Osteocyte (in vitro differentiated cells): ENCODE measurements around the gene TARBP2. TPM values are rescaled to one million over a fixed set of nuclear protein-coding genes. Genes with fewer than 3 reads are reported as not detected.

Experiments
- DNase-seq: peaks from one replicate; pipeline ENCODE4 v3.0.0; 2021; ENCODE audit warnings: mixed read lengths; ENCODE audit not compliant: unreplicated experiment; ENCODE audit errors: extremely low spot score
- H3K27ac Mint-ChIP-seq: one replicate; pipeline ENCODE4 v1.8.0; 2021; ENCODE audit warnings: mild to moderate bottlenecking, mixed read lengths; ENCODE audit not compliant: unreplicated experiment
- H3K27me3 Mint-ChIP-seq: one replicate; pipeline ENCODE4 v1.8.0; 2021; ENCODE audit warnings: mixed read lengths; ENCODE audit not compliant: unreplicated experiment
- H3K36me3 Mint-ChIP-seq: one replicate; pipeline ENCODE4 v1.8.0; 2021; ENCODE audit warnings: mixed read lengths; ENCODE audit not compliant: unreplicated experiment
- H3K4me1 Mint-ChIP-seq: one replicate; pipeline ENCODE4 v1.8.0; 2021; ENCODE audit warnings: mixed read lengths; ENCODE audit not compliant: unreplicated experiment
- H3K4me3 Mint-ChIP-seq: one replicate; pipeline ENCODE4 v1.8.0; 2021; ENCODE audit warnings: mild to moderate bottlenecking, moderate library complexity, mixed read lengths; ENCODE audit not compliant: unreplicated experiment
- H3K9me3 Mint-ChIP-seq: one replicate; pipeline ENCODE4 v1.8.0; 2021; ENCODE audit warnings: mixed read lengths; ENCODE audit not compliant: unreplicated experiment
- total RNA-seq: library from RNA; stranded (reverse); gene quantifications from 2 replicates; pipeline ENCODE4 v1.2.1, GENCODE V29; 2021
- TF ChIP-seq, protein P1 (sequence below): fragments of 200-600 bp; sonication (generic); IDR thresholded peaks from 2 replicates; pipeline ENCODE4 v1.5.0; 2021; ENCODE audit warnings: antibody characterized with exemption, mild to moderate bottlenecking, moderate library complexity

Gene TARBP2
- total RNA-seq, 1 donor from 2014 or later, result 33.9 TPM

DNA sequence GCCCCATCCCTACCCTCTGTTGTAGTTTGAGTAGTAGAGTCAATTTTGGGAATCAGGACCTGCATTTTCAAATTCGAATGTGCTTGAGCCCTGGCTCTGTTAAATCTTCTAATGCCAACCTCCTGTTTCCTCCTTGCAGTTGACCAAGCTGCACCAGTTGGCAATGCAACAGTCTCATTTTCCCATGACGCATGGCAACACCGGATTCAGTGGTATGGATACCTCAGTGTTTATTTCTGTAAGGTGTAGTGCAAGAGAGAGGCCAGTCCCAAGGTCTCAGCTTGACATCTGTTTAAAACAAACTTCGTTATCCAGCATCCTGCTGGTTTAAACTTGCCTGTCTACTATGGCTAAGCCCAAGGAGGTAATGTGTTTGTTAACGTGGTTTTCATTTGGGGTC lies 34.0 kb upstream of the TARBP2 start:
- Mint-ChIP-seq H3K9me3 (no peaks in the 10 kb centered on the region), H3K27me3 (no peaks in the 10 kb centered on the region), H3K4me1 (peaks cover 9% of the 10 kb centered on the region), H3K36me3 (peaks cover 66% of the 10 kb centered on the region), H3K27ac (no peak overlapping the region), H3K4me3 (no peak overlapping the region)
- TF ChIP-seq, protein P1, sequence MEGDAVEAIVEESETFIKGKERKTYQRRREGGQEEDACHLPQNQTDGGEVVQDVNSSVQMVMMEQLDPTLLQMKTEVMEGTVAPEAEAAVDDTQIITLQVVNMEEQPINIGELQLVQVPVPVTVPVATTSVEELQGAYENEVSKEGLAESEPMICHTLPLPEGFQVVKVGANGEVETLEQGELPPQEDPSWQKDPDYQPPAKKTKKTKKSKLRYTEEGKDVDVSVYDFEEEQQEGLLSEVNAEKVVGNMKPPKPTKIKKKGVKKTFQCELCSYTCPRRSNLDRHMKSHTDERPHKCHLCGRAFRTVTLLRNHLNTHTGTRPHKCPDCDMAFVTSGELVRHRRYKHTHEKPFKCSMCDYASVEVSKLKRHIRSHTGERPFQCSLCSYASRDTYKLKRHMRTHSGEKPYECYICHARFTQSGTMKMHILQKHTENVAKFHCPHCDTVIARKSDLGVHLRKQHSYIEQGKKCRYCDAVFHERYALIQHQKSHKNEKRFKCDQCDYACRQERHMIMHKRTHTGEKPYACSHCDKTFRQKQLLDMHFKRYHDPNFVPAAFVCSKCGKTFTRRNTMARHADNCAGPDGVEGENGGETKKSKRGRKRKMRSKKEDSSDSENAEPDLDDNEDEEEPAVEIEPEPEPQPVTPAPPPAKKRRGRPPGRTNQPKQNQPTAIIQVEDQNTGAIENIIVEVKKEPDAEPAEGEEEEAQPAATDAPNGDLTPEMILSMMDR, result no peak
- no peak for DNase-seq

DNA sequence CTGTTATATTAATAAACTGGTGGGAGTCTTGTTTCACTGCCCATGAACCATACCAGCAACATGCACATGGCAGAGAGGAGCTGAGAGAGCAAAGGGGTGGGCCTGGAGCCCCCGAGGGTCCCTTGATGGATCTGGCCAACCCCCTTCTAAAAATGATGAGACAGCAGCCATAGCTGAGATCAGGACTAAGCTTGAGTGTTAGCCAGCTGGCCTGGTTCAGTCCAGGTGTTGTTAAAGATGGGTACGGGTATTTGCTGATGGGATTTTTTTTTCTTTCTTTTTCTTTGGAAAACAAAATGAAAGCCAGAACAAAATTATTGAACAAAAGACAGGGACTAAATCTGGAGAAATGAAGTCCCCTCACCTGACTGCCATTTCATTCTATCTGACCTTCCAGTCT lies 33.2 kb upstream of the TARBP2 start:
- DNase-seq, result no peak
- Mint-ChIP-seq H3K4me3 (no peak overlapping the region), H3K4me1 (peaks cover 15% of the 10 kb centered on the region), H3K27me3 (no peaks in the 10 kb centered on the region), H3K9me3 (no peaks in the 10 kb centered on the region), H3K27ac (no peak overlapping the region), H3K36me3 (peaks cover 65% of the 10 kb centered on the region)
- TF ChIP-seq, protein P1, result no peak

DNA sequence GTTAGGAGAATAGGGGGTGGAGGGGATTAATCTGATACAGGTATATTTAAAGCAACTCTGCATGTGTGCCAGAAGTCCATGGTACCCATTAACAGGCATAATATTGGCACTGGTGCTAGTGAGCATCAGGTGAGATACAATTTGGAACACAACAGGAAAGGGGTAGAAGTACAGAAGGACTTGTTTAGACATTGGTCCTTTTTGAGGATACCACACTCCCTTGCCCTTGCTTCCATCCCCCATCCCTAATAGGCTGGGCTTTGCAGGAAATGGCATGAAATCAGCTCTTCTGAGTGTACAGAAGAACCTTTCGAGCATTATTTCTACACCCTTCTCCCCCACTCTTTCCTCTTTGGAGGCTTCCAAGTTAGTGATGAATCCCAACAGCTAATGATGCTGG lies 32.8 kb upstream of the TARBP2 start:
- no peak overlapping the region for H3K4me3 Mint-ChIP-seq
- TF ChIP-seq, protein P1, result no peak
- H3K4me1 Mint-ChIP-seq, result peaks cover 15% of the 10 kb centered on the region
- no peaks in the 10 kb centered on the region for H3K27me3 Mint-ChIP-seq
- DNase-seq, result no peak
- H3K27ac Mint-ChIP-seq, result no peak overlapping the region
- H3K36me3 Mint-ChIP-seq, result peaks cover 62% of the 10 kb centered on the region
- no peaks in the 10 kb centered on the region for H3K9me3 Mint-ChIP-seq

DNA sequence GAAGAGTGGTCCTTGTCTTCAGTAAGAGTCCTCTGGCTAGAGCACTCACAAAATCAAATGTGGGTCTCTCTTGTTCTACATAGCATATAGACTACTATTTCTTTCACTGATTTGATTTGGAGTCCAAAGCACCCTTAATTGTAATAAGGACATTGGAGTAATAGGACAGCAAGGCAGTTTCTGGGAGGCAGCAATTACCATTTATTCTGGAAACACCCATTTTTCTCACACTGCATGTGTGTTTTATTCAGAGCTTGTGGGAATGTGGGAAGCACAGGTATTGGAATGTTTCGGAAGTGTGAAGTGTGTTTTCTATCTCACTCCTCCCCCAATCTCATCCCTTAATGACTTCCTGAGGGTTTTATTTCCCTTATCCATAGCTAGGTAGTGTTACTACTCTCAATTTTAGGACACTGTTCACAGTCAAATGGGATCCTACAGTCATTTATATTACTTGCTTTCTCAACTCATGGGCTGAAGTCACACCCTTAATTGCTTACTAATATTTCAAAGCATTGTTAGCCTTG lies 29.0 kb upstream of the TARBP2 start:
- H3K4me3 Mint-ChIP-seq, result no peak overlapping the region
- H3K27me3 Mint-ChIP-seq, result no peaks in the 10 kb centered on the region
- H3K36me3 Mint-ChIP-seq, result peaks cover 65% of the 10 kb centered on the region
- TF ChIP-seq, protein P1, result no peak
- no peak for DNase-seq
- no peak overlapping the region for H3K27ac Mint-ChIP-seq
- no peaks in the 10 kb centered on the region for H3K9me3 Mint-ChIP-seq
- peaks cover 20% of the 10 kb centered on the region for H3K4me1 Mint-ChIP-seq

DNA sequence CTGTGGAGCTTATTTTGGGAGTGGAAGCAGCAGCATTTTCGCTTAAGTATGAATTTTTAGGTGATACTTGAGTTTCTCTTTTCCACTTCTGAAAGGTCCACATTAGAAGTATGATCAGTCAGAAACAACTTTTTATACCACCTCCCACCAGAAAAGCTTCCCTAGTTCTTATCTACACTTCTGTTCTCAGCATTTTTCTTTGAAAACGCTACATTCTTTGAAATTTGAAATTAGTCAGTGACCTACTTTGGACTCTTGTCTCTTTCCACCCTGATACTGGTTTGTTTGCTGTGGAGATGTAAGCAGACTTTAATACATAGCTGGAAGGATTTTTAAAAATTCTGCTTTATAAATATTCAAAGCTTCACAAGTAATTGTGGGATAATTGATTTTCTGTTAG lies 27.0 kb upstream of the TARBP2 start:
- Mint-ChIP-seq H3K36me3 (peaks cover 59% of the 10 kb centered on the region), H3K27ac (peak overlapping the region; percentile 3), H3K4me1 (peaks cover 24% of the 10 kb centered on the region), H3K27me3 (no peaks in the 10 kb centered on the region), H3K9me3 (no peaks in the 10 kb centered on the region), H3K4me3 (no peak overlapping the region)
- no peak for DNase-seq
- TF ChIP-seq, protein P1, result no peak
